Epithelial cell of esophagus (primary cell): ENCODE results near the gene EML4.

Source experiments
- DNase-seq: peaks from one replicate; pipeline ENCODE4 v3.0.0; 2010; ENCODE audit warnings: low read depth
- H3K4me3 ChIP-seq: 2 replicates; pipeline ENCODE4 v1.5.1; 2011; ENCODE audit warnings: mild to moderate bottlenecking, low read length, control low read depth
- CTCF ChIP-seq: IDR thresholded peaks from 2 replicates; pipeline ENCODE4 v1.5.1; 2011; ENCODE audit warnings: low read depth, mild to moderate bottlenecking, low read length, control low read depth, inconsistent platforms; ENCODE audit not compliant: insufficient read depth; ENCODE audit errors: missing control alignments

Gene EML4

GRCh38 chr2:42350434-42351063 is 181.4 kb downstream of the EML4 start:
- H3K4me3 ChIP-seq, result no peak overlapping the region
- no peak for DNase-seq
- no peak for TF ChIP-seq CTCF

GRCh38 chr2:42351864-42352263 is 182.7 kb downstream of the EML4 start:
- no peak overlapping the region for H3K4me3 ChIP-seq
- no peak for DNase-seq
- no peak for TF ChIP-seq CTCF

- H3K4me3 ChIP-seq, result no peak overlapping the region
- no peak for DNase-seq
Measured at GRCh38 chr2:42353792-42354429, 184.8 kb downstream of the EML4 start.

GRCh38 chr2:42359304-42359964 is 190.3 kb downstream of the EML4 start:
- no peak for DNase-seq
- peak overlapping the region; percentile 99 for H3K4me3 ChIP-seq
- TF ChIP-seq CTCF, result no peak

More at GRCh38 chr2:42353792-42354429, 184.8 kb downstream of the EML4 start:
- TF ChIP-seq CTCF, result no peak

GRCh38 chr2:42359965-42360483 is 190.9 kb downstream of the EML4 start:
- TF ChIP-seq CTCF, result no peak
- peak; percentile 43 for DNase-seq
- peak overlapping the region; percentile 99 for H3K4me3 ChIP-seq

- no peak for DNase-seq
- TF ChIP-seq CTCF, result no peak
- peak overlapping the region; percentile 99 for H3K4me3 ChIP-seq
Measured at GRCh38 chr2:42360493-42360889, 191.3 kb downstream of the EML4 start.
